Fibroblast of pulmonary artery (primary cell): ENCODE results near the gene TNIK.

ENCODE experiments used
- DNase-seq: peaks from one replicate; pipeline ENCODE4 v3.0.0-alpha.2; 2010; ENCODE audit warnings: low read depth
- H3K4me3 ChIP-seq: replicated peaks from 2 replicates; pipeline ENCODE4 v1.5.1; 2011; ENCODE audit warnings: low read depth, mild to moderate bottlenecking, control low read depth, low read length, moderate library complexity
- CTCF ChIP-seq: IDR thresholded peaks from 2 replicates; pipeline ENCODE4 v1.5.1; 2011; ENCODE audit warnings: mild to moderate bottlenecking, control low read depth, low read length, inconsistent platforms; ENCODE audit errors: missing control alignments

TNIK gene

DNA sequence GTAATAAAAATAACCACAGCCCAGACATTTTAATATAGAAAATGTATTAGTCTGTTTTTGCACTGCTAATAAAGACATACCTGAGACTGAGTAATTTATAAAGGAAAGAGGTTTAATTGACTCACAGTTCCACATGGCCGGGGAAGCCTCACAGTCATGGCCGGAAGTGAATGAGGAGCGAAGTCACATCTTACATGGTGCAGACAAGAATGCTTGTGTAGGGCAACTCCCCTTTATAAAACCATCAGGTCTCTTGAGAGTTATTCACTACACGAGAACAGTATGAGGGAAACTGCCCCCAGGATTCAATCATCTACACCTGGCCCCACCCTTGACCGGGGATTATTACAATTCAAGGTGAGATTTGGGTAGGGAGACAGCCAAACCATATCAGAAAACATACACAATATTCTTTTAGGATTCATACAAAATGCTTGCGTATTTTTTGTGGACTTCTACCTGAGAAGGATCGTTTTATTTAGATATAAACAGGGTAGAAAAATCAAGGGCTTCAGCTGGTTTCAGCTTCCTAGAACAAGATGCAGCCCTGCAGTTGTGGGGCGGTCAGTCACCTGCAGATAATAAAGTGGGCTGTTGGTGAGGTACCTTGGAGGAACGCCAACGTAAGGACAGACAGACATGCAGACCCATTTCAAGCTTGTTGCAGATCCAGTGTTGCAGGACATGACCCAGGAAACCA, 101.9 kb downstream of the TNIK start:
- peak; percentile 43 for DNase-seq
- TF ChIP-seq CTCF, result no peak
- H3K4me3 ChIP-seq, result no peak overlapping the region

DNA sequence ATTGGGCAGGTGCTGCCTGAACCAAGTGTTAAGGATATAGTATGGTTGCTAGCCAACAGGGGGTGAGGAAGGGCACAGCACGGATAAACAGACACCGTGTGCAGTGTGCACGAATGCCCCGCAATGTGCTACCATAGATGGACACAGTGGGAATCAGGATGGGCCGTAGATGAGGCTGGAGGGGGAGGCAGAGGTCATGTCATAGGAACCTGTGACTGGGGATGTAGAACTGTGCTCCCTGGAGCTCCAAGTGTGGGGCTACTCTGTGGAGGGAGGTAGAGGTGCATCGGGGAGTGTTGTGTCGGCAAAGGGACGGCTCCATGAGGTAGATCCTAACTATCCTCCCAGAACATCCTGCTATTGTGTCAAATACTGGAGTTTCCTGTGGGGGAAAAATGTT, 102.5 kb downstream of the TNIK start:
- TF ChIP-seq CTCF, result no peak
- no peak for DNase-seq

GRCh38 chr3:171356251-171356650, 104.0 kb downstream of the TNIK start:
- TF ChIP-seq CTCF, result no peak
- DNase-seq, result no peak
- H3K4me3 ChIP-seq, result no peak overlapping the region

More for the DNA sequence above, 102.5 kb downstream of the TNIK start:
- H3K4me3 ChIP-seq, result no peak overlapping the region

GRCh38 chr3:171354706-171355582, 105.3 kb downstream of the TNIK start:
- DNase-seq, result no peak
- H3K4me3 ChIP-seq, result no peak overlapping the region
- no peak for TF ChIP-seq CTCF

GRCh38 chr3:171354049-171354705, 106.0 kb downstream of the TNIK start:
- no peak for TF ChIP-seq CTCF
- DNase-seq, result no peak
- no peak overlapping the region for H3K4me3 ChIP-seq

DNA sequence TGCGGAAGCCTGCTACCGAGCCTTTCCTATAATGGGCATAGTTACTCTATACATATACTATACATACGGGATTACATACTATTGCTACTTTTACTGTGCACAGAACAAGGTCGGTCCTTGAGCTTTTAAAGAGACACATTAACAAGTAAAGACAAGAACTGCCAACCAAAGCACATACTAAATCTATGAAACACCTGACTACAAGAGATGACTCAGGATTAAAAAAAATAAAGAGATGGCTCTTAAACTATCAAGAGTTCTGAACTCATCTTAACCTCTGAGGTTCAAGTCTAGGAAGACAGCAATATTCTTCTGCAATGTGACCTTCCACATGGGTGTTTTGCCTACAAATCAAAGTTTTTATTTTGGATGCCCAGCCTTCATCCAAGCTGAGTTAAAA, 106.8 kb downstream of the TNIK start:
- TF ChIP-seq CTCF, result no peak
- no peak for DNase-seq
- H3K4me3 ChIP-seq, result no peak overlapping the region
